ENCODE data around the gene NSUN4.
"Not testable (repeated sequence)": the region's sequence is repeated elsewhere in the genome, so short reads cannot be mapped to it uniquely, and the experiment has no call there.

The NSUN4 gene

GRCh38 chr1:46328182-46328581 lies 12.4 kb upstream of the NSUN4 start:
- not testable (repeated sequence) for DNase-seq

DNA sequence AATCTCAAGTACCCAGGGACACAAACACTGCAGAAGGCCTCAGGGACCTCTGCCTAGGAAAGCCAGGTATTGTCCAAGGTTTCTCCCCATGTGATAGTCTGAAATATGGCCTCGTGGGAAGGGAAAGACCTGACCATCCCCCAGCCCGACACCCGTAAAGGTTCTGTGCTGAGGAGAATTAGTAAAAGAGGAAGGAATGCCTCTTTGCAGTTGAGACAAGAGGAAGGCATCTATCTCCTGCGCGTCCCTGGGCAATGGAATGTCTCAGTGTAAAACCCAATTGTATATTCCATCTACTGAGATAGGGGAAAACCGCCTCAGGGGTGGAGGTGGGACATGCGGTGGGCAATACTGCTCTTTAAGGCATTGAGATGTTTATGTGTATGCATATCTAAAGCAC lies 10.8 kb upstream of the NSUN4 start:
- DNase-seq: not testable (repeated sequence)

DNA sequence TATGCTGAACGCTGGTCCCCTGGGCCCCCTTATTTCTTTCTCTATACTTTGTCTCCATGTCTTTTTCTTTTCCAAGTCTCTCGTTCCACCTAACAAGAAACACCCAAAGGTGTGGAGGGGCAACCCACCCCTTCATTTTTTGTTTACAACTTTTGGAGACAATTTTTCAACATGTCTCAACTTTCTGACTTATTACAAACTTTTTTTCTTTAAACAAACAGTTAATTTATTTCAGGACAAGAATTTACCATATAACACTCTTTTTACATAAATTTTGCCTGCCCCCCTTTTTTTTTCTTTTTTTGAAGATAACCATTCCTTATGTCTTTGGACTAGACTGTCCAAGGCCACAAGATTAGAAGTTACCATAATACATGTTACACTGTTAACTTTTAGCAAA lies 10.2 kb upstream of the NSUN4 start:
- DNase-seq: not testable (repeated sequence)

DNA sequence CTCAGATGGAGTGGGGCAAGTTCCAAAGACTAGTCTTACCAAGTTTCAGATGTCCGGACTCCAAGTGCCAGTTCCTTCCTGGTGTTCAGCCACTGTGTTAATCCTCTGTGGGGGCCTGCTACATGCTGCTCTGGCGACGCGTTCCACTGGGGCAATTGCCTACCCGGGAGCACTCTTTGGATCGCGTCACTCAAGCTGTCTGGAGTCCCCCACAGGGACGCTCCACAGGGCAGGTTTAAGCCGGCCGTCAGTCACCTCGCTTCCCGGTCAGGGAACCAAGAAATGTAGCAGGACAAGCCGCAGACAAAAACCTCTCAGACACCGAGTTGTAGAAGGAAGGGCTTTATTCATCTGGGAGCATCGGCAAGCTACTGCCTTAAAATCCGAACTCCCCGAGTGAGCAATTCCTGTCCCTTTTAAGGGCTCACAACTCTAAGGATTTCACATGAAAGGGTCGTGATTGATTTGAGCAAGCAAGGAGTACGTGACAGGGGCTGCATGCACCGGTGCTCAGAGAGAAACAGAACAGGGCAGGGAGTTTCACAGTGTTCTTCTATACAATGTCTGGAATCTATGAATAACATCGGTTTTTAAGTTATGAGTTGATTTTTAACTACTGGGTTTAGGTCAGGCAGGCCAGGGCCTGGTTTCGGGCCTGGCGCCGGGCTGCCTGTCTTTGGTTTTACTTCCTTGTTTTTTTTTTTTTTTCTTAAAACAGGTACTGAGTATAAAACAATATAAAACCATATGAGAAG lies 8.6 kb upstream of the NSUN4 start:
- not testable (repeated sequence) for DNase-seq

- no peak for DNase-seq
These were observed 7.1 kb upstream of the NSUN4 start for GRCh38 chr1:46333300-46334029.

DNA sequence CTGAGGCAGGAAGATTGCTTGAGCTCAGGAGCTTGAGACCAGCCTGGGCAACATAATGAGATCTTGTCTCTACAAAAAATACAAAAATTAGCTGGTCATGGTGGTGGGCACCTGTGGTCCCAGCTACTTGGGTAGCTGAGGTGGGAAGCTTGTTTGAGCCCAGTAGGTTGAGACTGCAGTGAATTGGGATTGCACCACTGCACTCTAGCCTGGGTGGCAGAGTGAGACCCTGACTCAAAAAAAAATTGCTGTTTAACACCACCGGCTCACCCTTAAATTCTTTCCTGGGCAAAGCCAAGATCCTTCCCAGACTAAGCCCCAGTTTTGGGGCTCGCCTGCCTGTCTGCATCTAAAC lies 6.6 kb upstream of the NSUN4 start:
- no peak for DNase-seq

- DNase-seq: no peak
These were observed 5.5 kb upstream of the NSUN4 start for GRCh38 chr1:46335081-46335480.

DNA sequence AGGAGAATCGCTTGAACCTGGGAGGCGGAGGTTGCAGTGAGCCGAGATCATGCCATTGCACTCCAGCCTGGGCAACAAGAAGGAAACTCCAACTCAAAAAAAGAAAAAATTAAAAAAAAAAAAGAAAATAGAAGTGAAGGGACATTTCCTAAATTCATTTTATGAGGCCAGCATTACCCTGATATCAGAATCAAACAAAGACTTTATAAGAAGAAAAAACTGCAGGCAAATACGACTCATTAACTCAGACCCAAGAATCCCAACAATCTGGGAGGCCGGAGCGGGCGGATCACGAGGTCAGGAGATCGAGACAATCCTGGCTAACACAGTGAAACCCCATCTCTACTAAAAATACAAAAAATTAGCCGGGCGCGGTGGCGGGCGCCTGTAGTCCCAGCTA lies 3.2 kb upstream of the NSUN4 start:
- not testable (repeated sequence) for DNase-seq

GRCh38 chr1:46341222-46342083 lies 846 bp downstream of the NSUN4 start:
- no peak for DNase-seq

DNA sequence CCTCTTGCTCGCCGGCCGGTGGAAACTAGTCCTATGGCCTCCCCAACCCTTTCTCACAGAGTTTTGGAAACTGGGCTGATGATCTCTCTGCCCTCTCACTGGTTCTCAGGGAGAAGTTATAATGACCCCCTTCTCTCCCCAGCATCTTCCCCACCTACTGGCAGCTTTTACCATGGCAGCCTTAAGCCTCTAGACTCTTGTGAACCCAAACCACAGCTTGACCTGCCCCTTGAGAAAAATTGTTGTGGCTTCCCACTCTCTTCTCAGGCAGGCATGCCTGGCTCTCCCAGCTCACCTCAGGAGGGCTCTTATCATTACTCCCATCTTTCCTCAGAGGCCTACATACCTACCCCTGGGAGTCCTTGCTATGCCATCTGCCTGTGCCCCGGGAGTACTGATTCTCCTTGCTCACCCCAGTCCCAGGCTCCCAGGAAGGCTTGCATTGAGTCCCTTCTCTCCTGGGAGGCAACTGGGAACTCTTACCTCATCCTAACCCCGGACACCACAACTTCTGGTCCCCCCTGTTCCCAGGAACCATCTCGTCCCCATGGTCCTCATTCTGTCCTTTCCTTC lies 1.6 kb downstream of the NSUN4 start:
- DNase-seq: no peak

DNA sequence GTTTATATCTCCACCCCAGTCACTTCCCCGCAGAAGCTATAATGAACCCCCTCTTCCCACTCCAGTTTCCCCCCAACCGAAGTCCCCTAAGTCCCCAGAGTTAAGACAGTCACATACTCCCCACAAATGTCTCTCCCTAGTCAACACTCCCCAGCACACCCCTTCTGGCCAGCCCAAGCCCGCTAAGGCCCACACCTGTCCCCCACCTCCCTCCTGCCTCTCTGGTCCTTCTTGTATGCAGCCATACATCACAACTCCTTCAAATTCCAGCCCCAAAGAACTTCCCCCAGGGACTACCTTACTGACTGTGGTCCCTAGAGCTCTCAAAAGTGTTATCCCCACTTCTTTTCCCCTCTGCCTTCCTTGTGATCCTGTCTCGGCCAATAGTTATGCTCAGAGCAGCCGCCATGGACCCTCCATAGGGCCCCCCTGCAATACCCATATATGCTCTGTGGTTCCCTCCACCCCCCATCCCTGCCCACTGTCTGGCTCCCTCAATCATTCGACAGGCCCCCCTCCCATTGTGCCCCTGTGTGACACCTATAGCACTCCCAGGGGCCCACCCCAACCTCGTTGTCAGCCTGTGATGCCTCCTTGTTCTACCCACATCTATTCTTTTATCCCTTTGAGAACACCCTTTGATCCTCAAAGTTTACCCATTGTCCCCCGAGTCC lies 2.2 kb downstream of the NSUN4 start:
- no peak for DNase-seq

GRCh38 chr1:46343351-46343695 lies 2.7 kb downstream of the NSUN4 start:
- DNase-seq: no peak

GRCh38 chr1:46343705-46344104 lies 3.1 kb downstream of the NSUN4 start:
- no peak for DNase-seq

DNA sequence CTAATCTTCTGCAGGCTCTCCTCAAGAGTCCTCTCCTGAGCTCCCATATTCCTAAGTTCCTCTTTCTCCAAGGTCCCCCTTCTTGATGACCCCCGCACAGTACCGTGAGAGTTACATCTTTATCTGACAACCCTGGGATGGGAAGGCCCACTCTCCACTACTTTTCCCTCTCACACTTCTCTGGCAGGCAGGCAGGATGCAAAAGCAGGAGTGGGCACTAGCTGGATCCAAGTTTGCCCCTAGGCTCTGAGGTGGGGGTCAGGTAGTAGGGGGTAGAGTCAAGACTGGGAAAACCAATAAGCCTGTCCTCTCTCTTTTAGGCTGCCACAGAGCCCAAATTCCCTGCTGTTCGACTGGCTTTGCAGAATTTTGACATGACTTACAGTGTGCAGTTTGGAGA lies 3.9 kb downstream of the NSUN4 start:
- no peak for DNase-seq

- DNase-seq: no peak
These were observed 4.7 kb downstream of the NSUN4 start for GRCh38 chr1:46345281-46345680.

- DNase-seq: no peak
These were observed 11.8 kb downstream of the NSUN4 start for GRCh38 chr1:46352363-46352762.

GRCh38 chr1:46355920-46356319 lies 15.3 kb downstream of the NSUN4 start:
- not testable (repeated sequence) for DNase-seq

DNA sequence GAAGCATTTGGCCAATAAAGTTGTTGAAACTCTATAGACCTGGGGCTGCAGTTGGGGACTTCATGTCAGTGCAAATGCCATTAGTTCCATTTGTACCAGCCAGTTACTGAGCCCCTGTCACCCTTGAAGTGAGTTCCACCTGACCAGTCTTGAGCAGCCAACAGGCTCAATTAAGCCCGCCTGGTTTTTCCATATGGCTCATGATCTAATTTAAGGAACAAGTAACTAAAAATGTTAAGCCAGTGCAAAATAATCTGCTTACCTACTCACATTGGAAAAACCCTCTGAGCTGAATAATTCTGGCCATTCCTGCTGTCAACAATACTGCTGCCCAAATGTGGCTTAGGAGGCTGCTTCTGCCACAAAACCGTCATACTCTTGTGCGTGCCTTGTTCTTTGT lies 21.6 kb downstream of the NSUN4 start:
- no peak for DNase-seq

DNA sequence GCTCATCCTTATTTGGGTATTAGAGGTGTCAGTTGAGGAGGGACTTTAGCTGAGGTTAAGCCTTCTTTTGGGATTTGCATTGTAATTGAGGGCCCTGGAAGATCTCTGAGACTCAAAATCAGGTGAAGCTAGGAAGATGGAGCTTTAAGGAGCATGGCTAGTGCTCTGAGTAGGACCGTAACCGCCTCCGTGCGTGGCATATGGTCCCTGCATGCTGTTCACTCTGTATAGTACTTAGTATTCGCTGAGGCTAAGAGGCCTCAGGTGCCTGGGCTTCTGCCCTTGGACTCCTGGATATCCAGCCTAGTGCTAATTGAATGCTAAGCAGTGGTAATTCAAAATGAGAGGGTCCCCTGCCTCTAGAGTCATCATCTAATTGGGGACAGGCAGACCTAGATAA lies 22.5 kb downstream of the NSUN4 start:
- no peak for DNase-seq

GRCh38 chr1:46364612-46365011 lies 24.0 kb downstream of the NSUN4 start:
- DNase-seq: no peak

- not testable (repeated sequence) for DNase-seq
These were observed 25.2 kb downstream of the NSUN4 start for GRCh38 chr1:46365796-46366195.

- no peak for DNase-seq
These were observed 26.5 kb downstream of the NSUN4 start for GRCh38 chr1:46367072-46367471.

- DNase-seq: not testable (repeated sequence)
These were observed 27.1 kb downstream of the NSUN4 start for GRCh38 chr1:46367701-46368100.

All from stimulated activated CD4-positive, alpha-beta T cell treated with anti-CD3 and anti-CD28 coated beads, Interleukin-12 subunit alpha, Interleukin-12 subunit beta, amount 100 ng/mL, for 4 hours (primary cell).